ENCODE measurements around the gene TDRD10.

The TDRD10 gene

GRCh38 chr1:154478639-154479038 lies 23.4 kb upstream of the TDRD10 start:
- in situ Hi-C loops (cut with MboI; ENCODE audit: low sequenced_read_pairs): loop anchor here (10.0 kb wide), 1 partner anchor 74 kb away; the partner anchor contains the start of gene IL6R

- in situ Hi-C loops (cut with MboI; ENCODE audit: low sequenced_read_pairs): loop anchor here (10.0 kb wide), 2 partner anchors 65 to 75 kb away; partner anchors contain the start of gene IL6R
Observed at GRCh38 chr1:154479764-154480421, 22.1 kb upstream of the TDRD10 start.

GRCh38 chr1:154481053-154481452 lies 21.0 kb upstream of the TDRD10 start:
- in situ Hi-C loops (cut with MboI; ENCODE audit: low sequenced_read_pairs): loop anchor here (10.0 kb wide), 1 partner anchor 64 kb away; no protein-coding TSS in a partner anchor

- in situ Hi-C loops (cut with MboI; ENCODE audit: low sequenced_read_pairs): loop anchor here (10.0 kb wide), 1 partner anchor 61 kb away; no protein-coding TSS in a partner anchor
Observed at GRCh38 chr1:154483941-154484803, 17.8 kb upstream of the TDRD10 start.

GRCh38 chr1:154485106-154485505 lies 16.9 kb upstream of the TDRD10 start:
- in situ Hi-C loops (cut with MboI; ENCODE audit: low sequenced_read_pairs): loop anchor here (10.0 kb wide), 1 partner anchor 60 kb away; no protein-coding TSS in a partner anchor

- in situ Hi-C loops (cut with MboI; ENCODE audit: low sequenced_read_pairs): loop anchor here (10.0 kb wide), 1 partner anchor 59 kb away; no protein-coding TSS in a partner anchor
Observed at GRCh38 chr1:154485910-154486496, 16.0 kb upstream of the TDRD10 start.

- in situ Hi-C loops (cut with MboI; ENCODE audit: low sequenced_read_pairs): loop anchor here (10.0 kb wide), 1 partner anchor 58 kb away; no protein-coding TSS in a partner anchor
Observed at GRCh38 chr1:154486756-154487155, 15.3 kb upstream of the TDRD10 start.

- in situ Hi-C loops (cut with MboI; ENCODE audit: low sequenced_read_pairs): loop anchor here (10.0 kb wide), 1 partner anchor 56 kb away; no protein-coding TSS in a partner anchor
Observed at GRCh38 chr1:154488922-154489321, 13.1 kb upstream of the TDRD10 start.

GRCh38 chr1:154489695-154490274 lies 12.2 kb upstream of the TDRD10 start:
- in situ Hi-C loops (cut with MboI; ENCODE audit: low sequenced_read_pairs): loop anchor here (10.0 kb wide), 1 partner anchor 55 kb away; no protein-coding TSS in a partner anchor

GRCh38 chr1:154490317-154490716 lies 11.7 kb upstream of the TDRD10 start:
- in situ Hi-C loops (cut with MboI; ENCODE audit: low sequenced_read_pairs): no loop called here

GRCh38 chr1:154492115-154492514 lies 9.9 kb upstream of the TDRD10 start:
- in situ Hi-C loops (cut with MboI; ENCODE audit: low sequenced_read_pairs): no loop called here

- in situ Hi-C loops (cut with MboI; ENCODE audit: low sequenced_read_pairs): no loop called here
Observed at GRCh38 chr1:154493276-154493675, 8.7 kb upstream of the TDRD10 start.

- in situ Hi-C loops (cut with MboI; ENCODE audit: low sequenced_read_pairs): no loop called here
Observed at GRCh38 chr1:154495496-154496273, 6.3 kb upstream of the TDRD10 start.

- in situ Hi-C loops (cut with MboI; ENCODE audit: low sequenced_read_pairs): no loop called here
Observed at GRCh38 chr1:154496383-154496782, 5.6 kb upstream of the TDRD10 start.

- in situ Hi-C loops (cut with MboI; ENCODE audit: low sequenced_read_pairs): no loop called here
Observed at GRCh38 chr1:154497026-154497806, 4.8 kb upstream of the TDRD10 start.

GRCh38 chr1:154499446-154499845 lies 2.6 kb upstream of the TDRD10 start:
- in situ Hi-C loops (cut with MboI; ENCODE audit: low sequenced_read_pairs): no loop called here

- in situ Hi-C loops (cut with MboI; ENCODE audit: low sequenced_read_pairs): no loop called here
Observed at GRCh38 chr1:154500533-154500932, 1.5 kb upstream of the TDRD10 start.

- in situ Hi-C loops (cut with MboI; ENCODE audit: low sequenced_read_pairs): no loop called here
Observed at GRCh38 chr1:154501423-154502065, 475 bp upstream of the TDRD10 start.

GRCh38 chr1:154502744-154503115 lies 711 bp downstream of the TDRD10 start:
- in situ Hi-C loops (cut with MboI; ENCODE audit: low sequenced_read_pairs): no loop called here
